Right atrium auricular region (tissue), 2 donors: ENCODE results near the gene IRF3. TPM values are rescaled to one million over a fixed set of nuclear protein-coding genes. Genes with fewer than 3 reads are reported as not detected.

Source experiments
- DNase-seq: peaks from one replicate; pipeline ENCODE4 v3.0.0-alpha.2; 2019; ENCODE audit warnings: low spot score
- H3K27ac ChIP-seq, 2 donors: fragments of 200-600 bp; sonication (generic); 1 replicate in 1 of 2; 2 replicates in 1 of 2; pipeline ENCODE4 v1.5.1; 2016 to 2019
- H3K27me3 ChIP-seq, 2 donors: fragments of 200-600 bp; sonication (generic); one replicate each; pipeline versions ENCODE4 v1.5.1 to v1.6.0; 2017 to 2019
- H3K36me3 ChIP-seq: fragments of 200-600 bp; sonication (generic); one replicate; pipeline ENCODE4 v1.5.1; 2016
- H3K4me1 ChIP-seq, 2 donors: fragments of 200-600 bp; sonication (generic); one replicate each; pipeline versions ENCODE4 v1.5.1 to v1.6.0; 2017 to 2019
- H3K4me3 ChIP-seq, 2 donors: fragments of 200-600 bp; sonication (generic); 1 replicate in 1 of 2; 2 replicates in 1 of 2; pipeline ENCODE4 v1.5.1; 2017 to 2019; ENCODE audit warnings: mild to moderate bottlenecking in 1 of 2, moderate library complexity in 1 of 2
- H3K9me3 ChIP-seq, 2 donors: fragments of 200-600 bp; sonication (generic); one replicate each; pipeline ENCODE4 v1.5.1; 2019
- total RNA-seq, 2 donors: library from RNA; depleted of rRNA; stranded (reverse); fragments of >200 nt; gene quantifications; one replicate each; pipeline ENCODE4 v1.1.0, GENCODE V29; 2016
- TF ChIP-seq, protein P1 (sequence below), 2 donors: fragments of 200-600 bp; sonication (generic); IDR thresholded peaks; one replicate each; pipeline ENCODE4 v1.5.1; 2019; ENCODE audit warnings: antibody characterized with exemption in 2 of 2

IRF3 gene
- total RNA-seq, 2 donors from 2014 or later: 33.2 to 34.0 TPM

DNA sequence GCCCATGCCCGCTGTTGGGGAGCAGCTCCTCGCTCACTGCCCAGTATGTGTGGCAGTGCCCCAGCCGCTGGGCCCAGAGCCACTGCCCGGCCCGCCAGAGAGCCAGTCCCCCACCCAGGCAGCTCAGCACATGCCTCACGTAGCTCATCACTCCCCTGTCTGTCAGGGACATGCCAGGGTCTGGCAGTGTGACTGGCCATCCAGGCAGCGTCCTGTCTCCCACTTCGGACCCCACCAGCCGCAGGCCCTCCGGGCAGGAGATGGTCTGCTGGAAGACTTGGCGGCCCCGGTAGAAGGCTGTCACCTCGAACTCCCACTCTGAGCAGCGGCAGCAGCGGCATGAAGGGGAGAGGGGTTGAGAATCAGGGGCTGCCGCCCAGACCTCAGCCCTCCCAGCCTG lies 3.6 kb downstream of the IRF3 start:
- Histone ChIP-seq H3K27ac (no peak overlapping the region), H3K9me3 (no peaks in the 10 kb centered on the region), H3K4me3 (no peak overlapping the region), H3K27me3 (no peaks in the 10 kb centered on the region), H3K36me3 (peaks cover 57% of the 10 kb centered on the region), H3K4me1 (peaks cover 0 to 27% of the 10 kb centered on the region in 2 donors)
- TF ChIP-seq, protein P1, sequence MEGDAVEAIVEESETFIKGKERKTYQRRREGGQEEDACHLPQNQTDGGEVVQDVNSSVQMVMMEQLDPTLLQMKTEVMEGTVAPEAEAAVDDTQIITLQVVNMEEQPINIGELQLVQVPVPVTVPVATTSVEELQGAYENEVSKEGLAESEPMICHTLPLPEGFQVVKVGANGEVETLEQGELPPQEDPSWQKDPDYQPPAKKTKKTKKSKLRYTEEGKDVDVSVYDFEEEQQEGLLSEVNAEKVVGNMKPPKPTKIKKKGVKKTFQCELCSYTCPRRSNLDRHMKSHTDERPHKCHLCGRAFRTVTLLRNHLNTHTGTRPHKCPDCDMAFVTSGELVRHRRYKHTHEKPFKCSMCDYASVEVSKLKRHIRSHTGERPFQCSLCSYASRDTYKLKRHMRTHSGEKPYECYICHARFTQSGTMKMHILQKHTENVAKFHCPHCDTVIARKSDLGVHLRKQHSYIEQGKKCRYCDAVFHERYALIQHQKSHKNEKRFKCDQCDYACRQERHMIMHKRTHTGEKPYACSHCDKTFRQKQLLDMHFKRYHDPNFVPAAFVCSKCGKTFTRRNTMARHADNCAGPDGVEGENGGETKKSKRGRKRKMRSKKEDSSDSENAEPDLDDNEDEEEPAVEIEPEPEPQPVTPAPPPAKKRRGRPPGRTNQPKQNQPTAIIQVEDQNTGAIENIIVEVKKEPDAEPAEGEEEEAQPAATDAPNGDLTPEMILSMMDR (IDR thresholded peaks at IDR 0.05): no peak
- no peak for DNase-seq

DNA sequence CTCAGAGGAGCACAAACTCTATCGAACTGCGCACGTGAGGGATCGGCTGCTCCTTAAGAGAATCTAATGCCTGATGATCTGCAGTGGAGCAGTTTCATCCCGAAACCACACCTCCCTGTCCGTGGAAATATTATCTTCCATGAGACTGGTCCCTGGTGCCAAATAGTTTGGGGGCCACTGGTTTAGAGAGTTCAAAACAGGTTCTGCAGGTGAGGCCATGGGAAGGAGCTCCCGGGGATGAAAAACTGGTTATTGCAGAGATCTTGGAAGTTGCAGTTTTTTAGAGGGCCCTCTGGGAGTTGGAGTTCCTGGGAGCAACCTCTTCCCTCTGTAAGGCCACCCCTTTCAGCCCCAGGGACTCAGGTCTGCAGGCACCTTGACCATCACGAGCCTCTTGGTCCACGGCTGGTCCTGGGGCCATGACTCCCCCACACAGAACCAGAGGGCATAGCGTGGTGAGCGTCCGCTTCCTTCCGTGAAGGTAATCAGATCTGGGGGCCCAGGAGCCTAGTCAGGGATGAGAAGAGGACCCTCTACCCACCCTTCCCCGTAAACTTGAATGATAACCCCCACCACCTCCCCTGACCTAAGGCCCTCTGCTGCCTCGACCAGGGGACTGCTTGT lies 5.2 kb downstream of the IRF3 start:
- H3K27ac ChIP-seq: no peak overlapping the region
- H3K27me3 ChIP-seq: no peaks in the 10 kb centered on the region
- no peak overlapping the region for H3K4me3 ChIP-seq
- TF ChIP-seq, protein P1 (IDR thresholded peaks at IDR 0.05): no peak
- no peaks in the 10 kb centered on the region for H3K9me3 ChIP-seq
- DNase-seq: no peak
- peaks cover 73% of the 10 kb centered on the region for H3K36me3 ChIP-seq
- H3K4me1 ChIP-seq: peaks cover 0 to 16% of the 10 kb centered on the region in 2 donors

DNA sequence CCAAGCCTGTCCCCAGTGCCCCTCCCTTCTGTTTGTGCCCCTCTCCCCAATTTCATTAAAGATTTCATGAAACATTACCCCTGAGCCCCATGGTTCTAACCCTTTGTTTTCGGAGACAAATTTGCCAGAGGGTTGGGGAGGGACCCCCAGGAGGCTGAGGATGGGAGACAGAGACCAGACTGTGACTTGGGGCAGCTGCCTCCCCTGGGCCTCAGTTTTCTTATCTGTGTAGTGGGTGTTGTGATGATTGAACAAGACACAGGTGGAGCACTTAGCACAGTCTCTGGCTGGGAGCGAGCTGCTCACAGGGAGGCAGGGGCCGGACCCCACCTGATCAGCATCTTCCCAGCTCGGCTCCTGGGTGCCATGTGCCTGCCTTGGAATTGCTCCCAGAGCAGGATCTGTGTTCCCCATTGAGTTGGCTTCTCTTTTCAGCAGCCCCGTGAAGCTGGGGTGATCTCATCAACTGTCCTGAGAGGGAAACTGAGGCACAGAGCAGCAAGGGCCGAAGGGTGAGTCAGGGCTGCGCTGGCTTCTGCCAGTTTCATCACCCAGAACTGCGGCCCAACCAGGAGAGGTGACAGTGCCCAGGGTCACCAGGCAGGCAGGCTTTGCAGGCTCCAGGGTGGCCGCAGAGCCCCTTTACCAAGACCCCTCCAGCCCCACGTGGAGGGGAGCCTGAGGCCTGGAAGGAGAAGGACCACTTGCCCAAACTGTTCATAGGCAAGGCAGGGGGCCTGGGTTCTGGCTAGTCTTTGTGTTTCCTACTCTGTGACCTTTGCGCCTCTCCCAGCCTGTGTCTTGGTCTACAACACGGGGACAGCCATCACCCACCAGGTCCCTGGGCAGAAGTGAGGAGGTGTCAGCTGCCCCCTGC lies 6.9 kb downstream of the IRF3 start:
- no peak overlapping the region for H3K27ac ChIP-seq
- no peaks in the 10 kb centered on the region for H3K27me3 ChIP-seq
- H3K4me3 ChIP-seq: no peak overlapping the region
- TF ChIP-seq, protein P1 (IDR thresholded peaks at IDR 0.05): no peak
- H3K36me3 ChIP-seq: peaks cover 89% of the 10 kb centered on the region
- H3K9me3 ChIP-seq: no peaks in the 10 kb centered on the region
- DNase-seq: no peak
- peaks cover 0 to 2% of the 10 kb centered on the region in 2 donors for H3K4me1 ChIP-seq

DNA sequence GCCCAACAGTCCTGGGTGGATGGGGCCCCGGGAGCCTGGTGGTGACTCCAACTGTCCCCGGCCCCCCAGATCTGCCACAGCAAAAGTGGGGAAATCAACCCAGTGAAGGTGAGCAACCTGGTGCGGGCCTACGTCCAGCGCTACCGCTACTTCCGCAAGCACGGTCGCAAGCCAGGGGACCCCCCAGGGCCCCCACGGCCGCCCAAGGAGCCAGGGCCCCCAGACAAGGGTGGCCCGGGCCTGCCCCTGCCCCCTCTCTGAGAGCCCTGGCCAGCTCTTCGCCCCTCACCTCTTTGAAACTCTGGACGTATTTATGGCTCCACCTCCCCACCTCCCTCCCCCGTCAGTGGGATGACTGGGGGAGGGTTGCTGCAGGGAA lies 7.5 kb downstream of the IRF3 start:
- Histone ChIP-seq H3K27me3 (no peaks in the 10 kb centered on the region), H3K27ac (no peak overlapping the region), H3K36me3 (peaks cover 96% of the 10 kb centered on the region), H3K4me3 (no peak overlapping the region), H3K9me3 (no peaks in the 10 kb centered on the region), H3K4me1 (no peaks in the 10 kb centered on the region)
- no peak for DNase-seq
- TF ChIP-seq, protein P1 (IDR thresholded peaks at IDR 0.05): no peak

DNA sequence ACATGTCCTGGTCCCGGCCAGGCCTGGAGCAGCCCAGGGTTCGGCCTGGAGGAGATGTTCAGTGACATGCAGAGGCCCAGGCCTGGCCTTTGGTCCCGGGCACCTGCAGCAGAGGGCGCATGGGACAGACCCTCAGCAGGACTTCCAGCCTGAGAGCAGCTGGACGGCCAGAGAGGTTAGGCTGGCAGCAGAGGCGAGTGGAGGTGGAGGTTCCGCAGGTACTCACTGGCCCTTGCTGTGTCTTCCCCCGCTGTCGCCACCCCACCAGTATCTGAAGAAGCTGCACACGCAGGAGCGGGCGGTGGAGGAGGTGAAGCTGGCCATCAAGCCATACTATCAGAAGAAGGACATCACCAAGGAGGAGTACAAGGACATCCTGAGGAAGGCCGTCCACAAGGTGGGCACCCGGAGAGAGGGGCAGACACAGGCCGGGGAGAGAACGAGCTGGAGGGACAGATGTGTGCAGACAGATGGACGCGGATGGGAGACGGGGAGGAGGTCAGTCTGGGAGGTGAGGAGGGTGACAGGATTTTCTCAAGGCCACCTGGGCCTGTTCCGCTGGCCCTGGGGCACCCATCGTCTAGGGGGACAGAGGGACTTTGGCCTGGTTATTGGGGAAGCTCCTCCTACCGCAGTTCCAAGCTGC lies 8.0 kb downstream of the IRF3 start:
- H3K4me3 ChIP-seq: no peak overlapping the region
- no peaks in the 10 kb centered on the region for H3K4me1 ChIP-seq
- TF ChIP-seq, protein P1 (IDR thresholded peaks at IDR 0.05): no peak
- DNase-seq: no peak
- H3K36me3 ChIP-seq: peaks cover 99% of the 10 kb centered on the region
- no peaks in the 10 kb centered on the region for H3K9me3 ChIP-seq
- no peaks in the 10 kb centered on the region for H3K27me3 ChIP-seq
- H3K27ac ChIP-seq: no peak overlapping the region
